NCI-H1417 (cell line): ENCODE data around the gene ABR.
"Not testable (repeated sequence)": the region's sequence is repeated elsewhere in the genome, so short reads cannot be mapped to it uniquely, and the experiment has no call there.

ENCODE experiments used
- DNase-seq, 3 experiments: peaks; one replicate each; lab custom pipeline; 2025; lab: John Stamatoyannopoulos, UW

ABR gene

GRCh38 chr17:1008008-1008761 is 171.6 kb downstream of the ABR start:
- DNase-seq: no peak

DNA sequence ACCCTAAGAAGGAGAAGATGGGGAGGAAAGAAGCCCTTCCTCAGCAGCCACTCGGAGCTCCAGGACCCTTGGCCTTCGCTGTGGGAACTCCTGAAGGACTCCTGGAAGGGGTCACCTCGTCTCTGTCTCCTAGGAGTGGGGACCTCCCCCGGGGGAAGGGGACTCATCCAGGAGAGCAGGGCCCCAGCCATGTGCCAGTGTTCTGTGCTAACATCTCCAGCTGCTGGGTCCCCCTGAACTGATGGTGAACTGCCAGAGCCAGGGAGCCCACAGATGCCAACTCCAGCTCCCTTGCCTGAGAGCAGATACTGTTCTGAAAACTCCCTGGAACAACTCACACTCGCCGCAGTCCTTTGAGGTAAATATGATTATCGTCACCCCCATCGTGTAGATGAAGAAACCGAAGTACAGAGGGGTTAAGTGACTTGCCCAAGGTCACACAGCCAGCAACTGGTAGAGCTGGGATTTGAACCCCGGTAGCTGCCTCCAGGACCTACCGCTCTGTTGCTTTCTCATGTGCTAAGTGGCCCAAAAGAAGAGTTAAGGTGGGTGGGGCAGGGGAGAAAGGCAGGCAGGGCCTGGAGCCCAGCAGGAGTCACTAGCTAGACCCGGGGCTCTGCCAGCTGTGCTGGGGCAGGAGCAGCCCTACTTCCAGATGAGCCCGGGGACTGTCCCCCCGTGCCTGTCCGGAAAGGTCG is 172.3 kb downstream of the ABR start:
- DNase-seq: no peak

DNA sequence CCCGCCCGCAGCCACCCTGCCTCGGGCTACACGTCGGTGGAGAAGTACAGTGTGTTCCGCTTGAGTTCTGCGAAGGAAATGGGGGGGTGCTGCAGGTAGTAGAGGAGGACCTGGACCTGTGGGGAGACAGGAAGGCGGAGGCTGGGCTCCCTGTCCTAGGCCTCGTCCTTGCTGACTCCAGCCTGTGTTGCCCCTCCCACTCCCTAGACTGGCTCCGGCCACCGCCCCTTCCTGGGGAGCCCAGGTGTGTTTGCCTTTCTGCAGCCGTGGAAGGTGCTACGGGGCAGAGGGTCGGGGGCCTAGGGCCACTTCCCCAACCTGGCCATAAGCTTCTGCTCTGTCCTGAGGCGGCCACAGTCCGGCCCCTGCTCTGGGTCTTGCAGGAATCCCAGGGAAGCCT is 173.7 kb downstream of the ABR start:
- no peak for DNase-seq

DNA sequence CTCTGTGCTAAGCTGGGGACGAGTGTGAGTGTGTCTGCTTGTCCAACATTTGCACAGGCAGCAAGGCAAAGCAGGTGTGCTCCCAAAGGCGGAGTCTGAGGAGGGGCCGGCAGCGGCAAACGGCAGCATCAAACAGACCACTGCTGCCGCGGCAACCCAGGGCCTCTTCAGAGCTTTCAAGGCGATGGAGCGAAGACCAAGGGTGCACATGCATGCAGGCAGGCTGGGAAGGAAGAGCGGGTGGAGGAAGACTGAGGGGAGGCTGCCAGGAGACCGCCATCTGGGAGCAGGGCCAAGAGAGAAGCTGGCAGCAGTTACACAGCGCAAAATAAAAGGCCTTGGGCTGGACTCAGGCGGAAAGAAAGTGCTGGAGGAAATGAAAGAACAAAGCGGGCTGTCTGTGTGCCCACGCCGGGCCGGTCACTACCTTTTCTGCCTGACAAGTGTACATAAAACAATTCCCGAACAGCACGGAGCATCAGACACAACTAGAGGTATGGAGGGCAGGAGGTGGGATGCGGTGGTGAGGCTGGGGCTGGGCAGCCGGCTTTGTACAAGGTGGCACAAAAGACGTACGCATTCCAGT is 174.3 kb downstream of the ABR start:
- DNase-seq: peak in 2 of 3 experiments; percentile 21 to 57

GRCh38 chr17:1004769-1005295 is 174.9 kb downstream of the ABR start:
- no peak for DNase-seq

DNA sequence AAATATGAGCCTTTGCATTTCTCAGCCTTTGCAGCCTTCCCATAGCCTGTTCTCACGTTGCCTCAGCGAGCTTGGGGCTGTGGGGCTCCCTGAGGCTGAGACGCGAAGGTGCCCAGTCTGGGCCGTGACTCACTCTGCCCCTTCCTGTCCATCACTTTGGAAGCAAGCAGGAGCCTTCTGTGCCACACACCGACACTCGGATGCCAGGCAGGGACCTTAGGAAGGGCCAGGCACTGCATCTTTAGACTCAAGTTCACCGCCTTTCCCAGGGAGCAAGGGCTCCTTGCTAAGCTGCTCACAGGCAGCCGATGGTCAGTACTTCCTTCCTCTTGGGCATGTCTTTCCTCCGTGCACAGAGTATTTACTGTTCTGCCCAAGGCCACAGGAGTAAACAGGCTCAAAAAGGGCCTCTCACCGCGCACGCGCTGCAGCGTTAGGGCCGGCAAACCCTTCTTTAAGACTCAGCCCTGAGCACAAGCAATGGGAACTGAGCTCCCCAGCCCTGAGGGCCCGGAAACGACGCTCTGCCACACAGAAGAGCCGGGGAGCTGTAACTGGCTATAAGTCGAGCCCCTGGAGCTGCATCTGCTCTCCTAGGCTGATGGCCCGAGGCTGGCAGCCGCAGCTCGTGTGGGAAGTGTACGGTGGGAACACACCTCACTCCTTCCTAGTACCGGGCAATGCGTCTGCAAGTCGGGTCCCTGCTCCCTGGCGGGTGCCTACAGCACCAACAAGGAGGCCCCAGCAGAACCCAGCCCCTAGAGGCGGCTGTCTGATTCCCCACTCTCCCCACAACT is 175.6 kb downstream of the ABR start:
- no peak for DNase-seq

DNA sequence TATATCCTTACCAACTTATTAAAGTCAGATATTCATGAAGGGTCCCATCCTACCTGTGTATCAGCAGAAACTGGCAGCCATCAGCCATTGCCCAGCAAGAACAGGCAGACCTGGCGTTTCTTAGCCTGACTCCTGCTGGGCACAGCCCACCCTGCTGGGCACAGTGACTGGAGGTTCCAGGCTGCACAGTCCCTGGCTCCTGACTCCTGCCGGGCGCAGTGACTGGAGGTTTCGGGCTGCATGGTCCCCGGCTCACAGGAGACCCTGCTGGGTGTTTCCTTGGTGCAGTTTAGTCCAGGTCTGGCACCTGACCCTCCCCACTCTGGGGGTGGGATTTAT is 176.2 kb downstream of the ABR start:
- no peak for DNase-seq

- DNase-seq: peak in 2 of 3 experiments; percentile 10 to 15
These were observed 176.8 kb downstream of the ABR start for GRCh38 chr17:1002771-1003555.

DNA sequence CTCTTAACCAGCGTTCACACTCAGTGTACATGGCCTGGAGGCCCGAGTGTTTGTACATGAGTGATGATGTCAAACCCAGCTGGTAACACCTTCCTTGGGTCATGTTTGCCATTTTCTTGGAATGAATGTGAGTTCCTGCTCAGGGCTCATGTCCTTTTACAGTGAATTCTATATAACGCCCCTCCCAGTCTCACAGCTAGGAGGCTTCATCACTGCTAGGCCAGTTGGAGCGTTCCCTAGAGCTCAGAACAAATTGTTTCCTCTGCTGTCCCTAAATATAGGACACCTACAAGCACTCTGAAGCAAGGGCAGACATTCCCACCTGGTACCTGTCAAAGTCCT is 177.4 kb downstream of the ABR start:
- no peak for DNase-seq

- no peak for DNase-seq
These were observed 178.0 kb downstream of the ABR start for GRCh38 chr17:1001640-1002411.

GRCh38 chr17:1000597-1001461 is 179.0 kb downstream of the ABR start:
- DNase-seq: no peak

DNA sequence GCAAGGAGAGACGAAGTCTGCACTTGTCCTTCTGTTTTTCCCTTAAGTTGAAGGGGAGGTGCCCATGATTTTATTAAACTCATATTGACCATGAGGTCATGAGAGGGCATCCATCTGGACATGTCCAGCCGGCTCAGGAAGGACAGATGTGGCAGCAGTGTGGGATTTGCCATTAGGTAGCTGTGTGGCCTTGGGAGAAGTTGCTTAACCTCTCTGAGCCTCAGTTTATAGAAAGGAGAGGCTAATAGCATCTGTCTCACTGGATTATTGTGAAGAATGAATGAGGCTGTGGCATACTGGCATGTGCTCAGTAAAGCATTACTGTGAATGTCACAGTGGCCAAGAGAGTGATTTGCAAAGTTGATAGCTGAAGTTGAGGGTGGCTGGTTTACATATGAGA is 181.7 kb downstream of the ABR start:
- DNase-seq: no peak

DNA sequence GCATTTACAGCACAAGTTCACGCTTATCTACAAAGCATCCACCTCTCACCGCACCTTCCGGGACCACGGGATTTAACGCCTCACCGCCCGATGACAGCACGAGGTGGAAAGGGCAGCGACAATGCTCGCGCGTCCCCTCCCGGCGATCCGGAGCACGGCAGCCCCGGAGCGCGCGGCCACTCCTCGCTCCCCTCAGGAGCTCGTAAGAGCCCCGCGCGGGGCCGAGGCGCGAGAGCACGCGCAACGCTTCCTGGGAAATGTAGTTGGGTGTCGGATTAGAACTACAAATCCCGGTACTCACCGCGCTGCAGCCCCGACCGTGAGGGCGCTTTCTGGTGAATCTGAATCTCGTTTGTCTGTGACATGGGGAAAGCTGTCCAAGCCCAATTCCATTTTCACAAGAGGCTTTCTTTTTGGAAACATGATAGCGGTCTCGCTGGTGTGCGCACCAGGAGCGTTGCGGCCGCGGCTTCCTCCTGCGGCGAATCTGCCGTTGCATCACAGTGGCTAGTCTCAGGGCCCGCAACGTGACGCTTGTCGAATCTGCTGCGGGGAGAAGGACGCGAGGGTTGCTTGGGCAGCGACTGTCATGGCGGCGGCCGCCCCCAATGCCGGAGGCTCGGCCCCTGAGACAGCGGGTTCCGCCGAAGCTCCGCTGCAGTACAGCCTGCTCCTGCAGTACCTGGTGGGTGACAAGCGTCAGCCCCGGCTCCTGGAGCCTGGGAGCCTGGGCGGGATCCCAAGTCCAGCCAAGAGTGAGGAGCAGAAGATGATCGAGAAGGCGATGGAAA is 183.0 kb downstream of the ABR start, which contains the start of gene TIMM22:
Gene TIMM22, plus strand, starts transcription at position 576 of the 791 bp plus-strand sequence. Its CDS starts 14 bp downstream, at position 590.
- DNase-seq: peak; percentile 93 to 97 (median 93)

DNA sequence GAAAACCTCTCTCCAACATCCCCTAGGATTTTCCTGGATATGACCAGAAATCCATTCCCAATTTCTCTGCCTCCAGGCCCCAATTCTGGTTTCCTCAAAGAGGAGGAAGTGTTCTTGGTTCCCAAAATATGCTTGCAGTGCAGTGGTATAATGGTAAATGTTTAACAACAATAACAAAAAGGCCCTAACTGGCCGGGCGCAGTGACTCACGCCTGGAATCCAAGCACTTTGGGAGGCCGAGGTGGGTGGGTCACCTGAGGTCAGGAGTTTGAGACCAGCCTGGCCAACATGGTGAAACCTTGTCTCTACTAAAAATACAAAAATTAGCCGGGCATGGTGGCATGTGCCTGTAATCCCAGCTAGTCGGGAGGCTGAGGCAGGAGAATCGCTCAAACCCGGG is 184.5 kb downstream of the ABR start:
- DNase-seq: not testable (repeated sequence)

DNA sequence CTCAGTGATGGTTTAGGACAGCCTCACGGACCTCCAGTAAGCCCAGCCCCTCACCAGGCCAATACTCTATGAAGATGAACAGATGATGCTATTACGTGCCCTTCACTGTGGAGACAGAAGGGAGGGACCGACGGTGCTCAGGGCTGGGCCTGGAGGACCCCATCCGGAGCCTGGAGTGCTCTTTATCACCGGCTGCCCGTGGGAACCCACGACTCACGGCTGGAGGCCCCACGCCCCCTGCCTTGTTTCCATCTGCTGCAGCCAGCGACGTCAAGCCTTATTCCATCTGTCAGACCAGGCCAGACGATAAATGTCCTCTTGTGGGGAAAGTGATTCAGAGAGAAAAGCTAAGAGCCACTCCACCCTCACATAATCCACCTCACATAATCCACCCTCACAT is 186.8 kb downstream of the ABR start:
- peak in 1 of 3 experiments; percentile 3 for DNase-seq

GRCh38 chr17:988561-988960 is 191.2 kb downstream of the ABR start:
- DNase-seq: no peak

DNA sequence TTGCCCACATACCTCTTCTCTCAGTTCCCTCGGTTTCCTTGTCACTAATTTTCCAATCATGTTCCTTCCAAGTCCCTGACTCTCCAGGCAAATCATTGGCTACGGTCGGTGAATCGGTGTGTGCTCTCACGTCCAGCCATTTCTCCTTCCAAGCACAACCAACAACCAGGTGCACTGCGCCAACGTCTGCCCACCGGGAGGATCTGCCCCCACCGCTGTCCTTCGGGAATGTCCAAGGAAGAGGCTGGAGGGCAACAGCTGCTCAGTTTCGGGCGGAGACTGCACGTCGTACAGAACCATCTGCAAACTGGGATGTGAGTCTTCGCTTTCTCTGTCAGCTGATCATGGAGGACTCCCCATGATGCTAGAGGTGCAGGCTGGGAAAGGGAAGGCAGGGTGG is 191.8 kb downstream of the ABR start:
- DNase-seq: no peak

DNA sequence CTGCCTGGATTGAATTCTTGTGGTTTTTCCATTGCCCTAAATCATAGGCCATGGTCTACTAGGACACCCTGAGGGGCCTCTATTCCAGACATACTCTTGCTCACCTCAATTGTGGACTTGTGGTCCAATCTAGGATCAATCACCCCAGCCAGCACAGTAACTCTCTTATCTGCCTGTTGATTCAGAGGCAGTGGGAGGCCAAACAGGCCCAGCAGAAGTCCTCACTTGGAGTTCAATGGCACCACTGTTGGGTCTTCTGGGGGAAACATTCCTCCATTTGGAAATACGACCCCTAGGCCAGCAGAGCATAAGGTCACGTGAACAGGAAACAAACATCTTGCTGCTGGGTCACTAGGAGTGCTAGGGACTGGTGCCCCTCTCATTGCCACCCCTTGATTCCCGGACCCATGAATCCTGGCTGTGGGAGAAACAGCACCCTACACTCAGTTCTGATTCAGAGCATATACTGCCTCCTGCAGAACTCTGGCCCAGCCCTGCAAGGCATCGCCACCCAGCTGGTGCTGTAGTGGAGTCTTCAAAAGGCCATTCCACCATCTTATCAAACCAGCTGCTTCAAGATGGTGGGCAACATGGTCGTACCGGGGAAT is 193.4 kb downstream of the ABR start:
- no peak for DNase-seq
